ENCODE data around the gene MYO3B. TPM values are rescaled to one million over a fixed set of nuclear protein-coding genes. Genes with fewer than 3 reads are reported as not detected.

The MYO3B gene
- total and polyA plus RNA-seq, 2 of the 8 experiments (the other 6 are each of a cell fraction or from before 2014, with no cell fraction given): 0.17 to 0.19 TPM

- H3K4ac ChIP-seq (replicated peaks; ENCODE audit: insufficient read length, low read depth, low read length): no peak overlapping the region
- H2BK5ac ChIP-seq (ENCODE audit: low read depth, low read length): no peak overlapping the region
- H4K91ac ChIP-seq (replicated peaks; ENCODE audit: insufficient read length, low read length): no peak overlapping the region
- H3K36me3 ChIP-seq (ENCODE audit: control insufficient read depth in 2 of 4, insufficient read depth in 4 of 4, low read length in 3 of 4): no peaks in the 10 kb centered on the region; a peak in 1 of 8 replicates
- no peak overlapping the region for H3K14ac ChIP-seq (ENCODE audit: insufficient read length)
- no peak overlapping the region for H2BK20ac ChIP-seq (ENCODE audit: low read length)
- H3K23me2 ChIP-seq (ENCODE audit: low read depth, low read length): no peaks in the 10 kb centered on the region
- no peak overlapping the region for H3K4me2 ChIP-seq (ENCODE audit: insufficient read depth in 1 of 2, low read depth in 2 of 2, low read length in 2 of 2)
- H2AFZ ChIP-seq (ENCODE audit: low read length): no peak overlapping the region
- H3K27me3 ChIP-seq (replicated peaks in 1 of 4; ENCODE audit: control insufficient read depth in 3 of 4, extremely low read depth in 1 of 4, insufficient read depth in 3 of 4, low read length in 3 of 4): no peaks in the 10 kb centered on the region
- H3K23ac ChIP-seq (ENCODE audit: insufficient read length): no peak overlapping the region
- H3K4me3 ChIP-seq (ENCODE audit: extremely low read depth in 1 of 4, insufficient read depth in 2 of 4, low read depth in 3 of 4, low read length in 4 of 4): no peak overlapping the region
- ChIA-PET POLR2A (ENCODE audit: partially characterized antibody) (no interaction called here), CTCF (ENCODE audit: partially characterized antibody) (interaction anchor here (0.9 to 1.2 kb wide), 2 partner anchors 11 to 18 kb away, joined by 3 read pairs; no protein-coding TSS in a partner anchor)
- WGBS, 2 experiments (ENCODE audit: extremely low coverage in 1 of 2, insufficient coverage in 1 of 2, insufficient read length in 1 of 2, insufficient replicate concordance in 2 of 2, low coverage in 1 of 2, low lambda C conversion rate in 2 of 2, missing lambda C conversion rate in 1 of 2): 93% methylated on average over 4 of the region's 4 CpGs; no CpG with 5 or more reads in 1 of the 2 experiments
- H3K27ac ChIP-seq (ENCODE audit: low read depth, low read length): no peak overlapping the region
- DNase-seq (ENCODE audit: low read depth in 1 of 2, low spot score in 2 of 2) (no peak), FAIRE-seq (no peak)
- H3K18ac ChIP-seq (ENCODE audit: extremely low read depth, low read length): no peak overlapping the region
- no peak overlapping the region for H2BK120ac ChIP-seq (replicated peaks; ENCODE audit: low read depth, low read length)
- no peak overlapping the region for H3K9ac ChIP-seq (replicated peaks in 1 of 4; ENCODE audit: extremely low read depth in 1 of 4, low read depth in 3 of 4, low read length in 3 of 4)
- no peaks in the 10 kb centered on the region for H3K79me1 ChIP-seq (ENCODE audit: low read depth, low read length)
- no peak overlapping the region for H3K56ac ChIP-seq (replicated peaks; ENCODE audit: insufficient read length, low read depth, low read length)
- no peaks in the 10 kb centered on the region for H3K4me1 ChIP-seq (replicated peaks in 1 of 4; ENCODE audit: control insufficient read depth in 3 of 4, insufficient read depth in 4 of 4, low read length in 3 of 4)
- no peak overlapping the region for H4K8ac ChIP-seq (ENCODE audit: extremely low read depth, insufficient read depth, low read length)
- H4K20me1 ChIP-seq (replicated peaks in 1 of 2; ENCODE audit: control insufficient read depth in 1 of 2, insufficient read depth in 2 of 2, low read length in 2 of 2): no peaks in the 10 kb centered on the region
- peaks cover 12 to 14% of the 10 kb centered on the region in 2 experiments for H3K9me3 ChIP-seq (ENCODE audit: insufficient read depth in 2 of 2, low read depth in 1 of 2, low read length in 1 of 2)
- no peak overlapping the region for H2AK5ac ChIP-seq (ENCODE audit: low read depth, low read length)
- H2BK12ac ChIP-seq (ENCODE audit: low read depth, low read length): no peak overlapping the region
- no peak overlapping the region for H2BK15ac ChIP-seq (ENCODE audit: low read length)
- H3K79me2 ChIP-seq (ENCODE audit: control insufficient read depth in 1 of 2, insufficient read depth in 2 of 2, low read length in 2 of 2): no peaks in the 10 kb centered on the region
- no peak overlapping the region for H4K5ac ChIP-seq (ENCODE audit: insufficient read length, low read depth, low read length)
- TF ChIP-seq TBP (IDR thresholded peaks at IDR 0.05; ENCODE audit: low read depth, low read length) (no peak), TCF12 (IDR thresholded peaks at IDR 0.05; ENCODE audit: low read depth, low read length) (no peak), JUN (IDR thresholded peaks at IDR 0.05; ENCODE audit: low read depth, low read length) (no peak), EZH2 (IDR thresholded peaks at IDR 0.05; ENCODE audit: low read depth, low read length, severe bottlenecking) (no peak), NRF1 (IDR thresholded peaks at IDR 0.05; ENCODE audit: low read depth, low read length) (no peak), TEAD4 (IDR thresholded peaks at IDR 0.05; ENCODE audit: low read depth, low read length) (no peak)
These were observed 375.8 kb downstream of the MYO3B start for GRCh38 chr2:170553748-170554147.
